H1 (cell line): ENCODE data around the gene AICDA. TPM values are rescaled to one million over a fixed set of nuclear protein-coding genes. Genes with fewer than 3 reads are reported as not detected.

Experiments used
- CTCF ChIA-PET: fragments of 300-600 bp; sonication (Branson Sonifier 250); formaldehyde crosslinking; loops from one replicate; lab custom pipeline; 2021; ENCODE audit not compliant: partially characterized antibody; lab: Charles Lee
- POLR2A ChIA-PET: fragments of 300-600 bp; sonication (Branson Sonifier 250); formaldehyde crosslinking; loops from one replicate; lab custom pipeline; 2021; ENCODE audit warnings: inconsistent platforms; ENCODE audit not compliant: partially characterized antibody; lab: Charles Lee
- DNase-seq, 2 experiments: peaks; one replicate each; pipeline versions ENCODE4 v3.0.0 to v3.0.0-alpha.2; 2010 to 2022; ENCODE audit warnings: low spot score in 2 of 2, low read depth in 1 of 2, mixed read lengths in 1 of 2
- FAIRE-seq: peaks from 2 replicates; lab custom pipeline; 2011; peaks lifted over from hg19 to GRCh38; lab: Jason Lieb, UNC
- H2AFZ ChIP-seq: 2 replicates; pipeline ENCODE4 v1.8.1; 2012; ENCODE audit warnings: low read length, inconsistent platforms
- H2AK5ac ChIP-seq: 2 replicates; pipeline ENCODE4 v1.6.1; 2013; ENCODE audit warnings: low read depth, low read length
- H2BK120ac ChIP-seq: replicated peaks from 2 replicates; pipeline ENCODE3; 2013; ENCODE audit warnings: low read depth, low read length, inconsistent platforms
- H2BK12ac ChIP-seq: 2 replicates; pipeline ENCODE4 v1.6.1; 2013; ENCODE audit warnings: low read depth, low read length
- H2BK15ac ChIP-seq: 2 replicates; pipeline ENCODE4 v1.6.1; 2013; ENCODE audit warnings: low read length
- H2BK20ac ChIP-seq: 2 replicates; pipeline ENCODE4 v1.6.1; 2013; ENCODE audit warnings: low read length
- H2BK5ac ChIP-seq: 2 replicates; pipeline ENCODE4 v1.6.1; 2013; ENCODE audit warnings: low read depth, low read length
- H3K14ac ChIP-seq: 2 replicates; pipeline ENCODE4 v1.6.1; 2013; ENCODE audit warnings: inconsistent platforms; ENCODE audit not compliant: insufficient read length
- H3K18ac ChIP-seq: 2 replicates; pipeline ENCODE4 v1.6.1; 2013; ENCODE audit warnings: low read length; ENCODE audit errors: extremely low read depth
- H3K23ac ChIP-seq: 2 replicates; pipeline ENCODE4 v1.6.1; 2013; ENCODE audit warnings: inconsistent platforms; ENCODE audit not compliant: insufficient read length
- H3K23me2 ChIP-seq: 2 replicates; pipeline ENCODE4 v1.6.1; 2013; ENCODE audit warnings: low read depth, low read length
- H3K27ac ChIP-seq: 2 replicates; pipeline ENCODE4 v1.6.1; 2011; ENCODE audit warnings: low read depth, low read length, inconsistent platforms
- H3K27me3 ChIP-seq, 4 experiments: replicated peaks in 1 of 4; 1 replicate in 1 of 4; 2 replicates in 3 of 4; pipeline versions ENCODE4 v1.6.1 to v1.8.1; 2011 to 2013; ENCODE audit warnings: low read length in 3 of 4, mild to moderate bottlenecking in 3 of 4, inconsistent platforms in 2 of 4, mixed read lengths in 2 of 4, moderate library complexity in 1 of 4; ENCODE audit not compliant: control insufficient read depth in 3 of 4, insufficient read depth in 3 of 4; ENCODE audit errors: extremely low read depth in 1 of 4
- H3K36me3 ChIP-seq, 4 experiments: 2 replicates each; pipeline versions ENCODE4 v1.6.1 to v1.8.1; 2011 to 2013; ENCODE audit warnings: mild to moderate bottlenecking in 4 of 4, low read length in 3 of 4, moderate library complexity in 2 of 4, control low read depth in 1 of 4, inconsistent platforms in 1 of 4; ENCODE audit not compliant: insufficient read depth in 4 of 4, control insufficient read depth in 2 of 4
- H3K4ac ChIP-seq: replicated peaks from 2 replicates; pipeline ENCODE3; 2013; ENCODE audit warnings: low read length, low read depth, mixed read lengths, inconsistent platforms; ENCODE audit not compliant: insufficient read length
- H3K4me1 ChIP-seq, 4 experiments: replicated peaks in 1 of 4; 1 replicate in 1 of 4; 2 replicates in 3 of 4; pipeline versions ENCODE4 v1.6.1 to v1.8.1; 2011 to 2013; ENCODE audit warnings: low read length in 3 of 4, inconsistent platforms in 2 of 4, mixed read lengths in 1 of 4; ENCODE audit not compliant: insufficient read depth in 4 of 4, control insufficient read depth in 3 of 4
- H3K4me2 ChIP-seq, 2 experiments: 2 replicates each; pipeline versions ENCODE4 v1.6.1 to v1.8.1; 2011 to 2013; ENCODE audit warnings: low read depth in 2 of 2, low read length in 2 of 2, control low read depth in 1 of 2, inconsistent platforms in 1 of 2, mild to moderate bottlenecking in 1 of 2; ENCODE audit not compliant: insufficient read depth in 1 of 2
- H3K4me3 ChIP-seq, 4 experiments: fragments of 200-600, 300-600 bp in 1 of 4; sonication (generic), shearing (Covaris generic), sonication (Bioruptor Twin) in 1 of 4; 2 replicates each; pipeline versions ENCODE4 v1.5.1 to v1.8.1; 2011 to 2016; ENCODE audit warnings: low read length in 4 of 4, low read depth in 3 of 4, control low read depth in 2 of 4, inconsistent platforms in 2 of 4, mild to moderate bottlenecking in 2 of 4, mixed read lengths in 1 of 4, moderate library complexity in 1 of 4; ENCODE audit not compliant: insufficient read depth in 2 of 4; ENCODE audit errors: extremely low read depth in 1 of 4
- H3K56ac ChIP-seq: replicated peaks from 2 replicates; pipeline ENCODE3; 2013; ENCODE audit warnings: low read depth, mild to moderate bottlenecking, mixed read lengths, low read length, inconsistent platforms; ENCODE audit not compliant: insufficient read length
- H3K79me1 ChIP-seq: 2 replicates; pipeline ENCODE4 v1.6.1; 2013; ENCODE audit warnings: low read depth, low read length, control low read depth
- H3K79me2 ChIP-seq, 2 experiments: 2 replicates each; pipeline versions ENCODE4 v1.6.1 to v1.8.1; 2012 to 2013; ENCODE audit warnings: low read length in 2 of 2, mild to moderate bottlenecking in 2 of 2, inconsistent platforms in 1 of 2; ENCODE audit not compliant: insufficient read depth in 2 of 2, control insufficient read depth in 1 of 2
- H3K9ac ChIP-seq, 4 experiments: replicated peaks in 1 of 4; 1 replicate in 1 of 4; 2 replicates in 3 of 4; pipeline versions ENCODE4 v1.6.1 to v1.8.1; 2011 to 2013; ENCODE audit warnings: low read depth in 3 of 4, low read length in 3 of 4, control low read depth in 2 of 4, mild to moderate bottlenecking in 2 of 4, moderate library complexity in 2 of 4, inconsistent platforms in 1 of 4; ENCODE audit errors: extremely low read depth in 1 of 4
- H3K9me3 ChIP-seq, 2 experiments: 2 replicates each; pipeline versions ENCODE4 v1.6.1 to v1.8.1; 2012 to 2013; ENCODE audit warnings: mild to moderate bottlenecking in 2 of 2, moderate library complexity in 2 of 2, control low read depth in 1 of 2, inconsistent platforms in 1 of 2, low read depth in 1 of 2, low read length in 1 of 2, mixed read lengths in 1 of 2; ENCODE audit not compliant: insufficient read depth in 2 of 2
- H4K20me1 ChIP-seq, 2 experiments: replicated peaks in 1 of 2; 2 replicates each; pipeline versions ENCODE3 to v1.8.1; 2011 to 2013; ENCODE audit warnings: inconsistent platforms in 2 of 2, low read length in 2 of 2, mild to moderate bottlenecking in 1 of 2; ENCODE audit not compliant: insufficient read depth in 2 of 2, control insufficient read depth in 1 of 2
- H4K5ac ChIP-seq: 2 replicates; pipeline ENCODE4 v1.6.1; 2013; ENCODE audit warnings: low read length, low read depth, mixed read lengths, inconsistent platforms; ENCODE audit not compliant: insufficient read length
- H4K8ac ChIP-seq: 2 replicates; pipeline ENCODE4 v1.8.0; 2013; ENCODE audit warnings: mild to moderate bottlenecking, moderate library complexity, low read length, inconsistent platforms; ENCODE audit not compliant: insufficient read depth; ENCODE audit errors: extremely low read depth
- H4K91ac ChIP-seq: replicated peaks from 2 replicates; pipeline ENCODE3; 2013; ENCODE audit warnings: low read length, mixed read lengths, inconsistent platforms; ENCODE audit not compliant: insufficient read length
- BCL11A ChIP-seq, 2 experiments: IDR thresholded peaks; one replicate each; pipeline ENCODE4 v1.6.1; 2011; ENCODE audit warnings: low read depth in 2 of 2, low read length in 2 of 2, mild to moderate bottlenecking in 2 of 2
- CHD1 ChIP-seq: IDR thresholded peaks from 2 replicates; pipeline ENCODE4 v1.6.1; 2012; ENCODE audit warnings: low read depth, low read length, improper control_type of control experiment
- CHD2 ChIP-seq: IDR thresholded peaks from 2 replicates; pipeline ENCODE4 v1.6.1; 2012; ENCODE audit warnings: low read length, improper control_type of control experiment
- CTCF ChIP-seq, 3 experiments: IDR thresholded peaks; 1 replicate in 2 of 3; 2 replicates in 1 of 3; pipeline versions ENCODE4 v1.5.1 to v1.6.1; 2011; ENCODE audit warnings: low read length in 3 of 3, mild to moderate bottlenecking in 3 of 3, inconsistent platforms in 2 of 3, low read depth in 1 of 3, moderate library complexity in 1 of 3; ENCODE audit not compliant: insufficient read depth in 1 of 3; ENCODE audit errors: control extremely low read depth in 1 of 3
- FOSL1 ChIP-seq: IDR thresholded peaks from 2 replicates; pipeline ENCODE4 v1.6.1; 2011; ENCODE audit warnings: mild to moderate bottlenecking, low read depth, low read length, moderate library complexity; ENCODE audit not compliant: insufficient read depth
- GTF2F1 ChIP-seq: IDR thresholded peaks from 2 replicates; pipeline ENCODE4 v1.6.1; 2012; ENCODE audit warnings: low read depth, low read length, improper control_type of control experiment, borderline replicate concordance
- NRF1 ChIP-seq: IDR thresholded peaks from 2 replicates; pipeline ENCODE4 v1.6.1; 2011; ENCODE audit warnings: mild to moderate bottlenecking, low read depth, low read length, improper control_type of control experiment
- PHF8 ChIP-seq: fragments of 200-600 bp; sonication (generic); conservative IDR thresholded peaks from 2 replicates; pipeline ENCODE4 v1.7.1; 2012; ENCODE audit warnings: low read depth, mild to moderate bottlenecking, inconsistent platforms, low read length, moderate library complexity
- SAP30 ChIP-seq: fragments of 300-600 bp; sonication (generic); IDR thresholded peaks from 2 replicates; pipeline ENCODE4 v1.7.1; 2012; ENCODE audit warnings: low read length, moderate library complexity, mild to moderate bottlenecking, inconsistent platforms; ENCODE audit not compliant: insufficient read depth, insufficient replicate concordance
- SP4 ChIP-seq: IDR thresholded peaks from 2 replicates; pipeline ENCODE4 v1.6.1; 2012; ENCODE audit warnings: low read length, inconsistent platforms
- YY1 ChIP-seq: IDR thresholded peaks from 2 replicates; pipeline ENCODE4 v1.6.1; 2011; ENCODE audit warnings: low read depth, mild to moderate bottlenecking, low read length
- WGBS, 2 experiments: shearing (Covaris generic) in 1 of 2; methylation state at CpG; one replicate each; pipeline versions ENCODE4 v1.1.6 to v1.1.7; 2013 to 2015; ENCODE audit warnings: low lambda C conversion rate in 2 of 2, mixed read lengths in 2 of 2, inconsistent platforms in 1 of 2, low coverage in 1 of 2, missing lambda C conversion rate in 1 of 2; ENCODE audit not compliant: insufficient replicate concordance in 2 of 2, insufficient coverage in 1 of 2, insufficient read length in 1 of 2; ENCODE audit errors: extremely low coverage in 1 of 2, missing lambda C conversion rate in 1 of 2; 5-methylcytosine and 5-hydroxymethylcytosine counted together
- polyA plus RNA-seq, 7 experiments: library from polyadenylated mRNA; depleted of rRNA in 3 of 7; stranded (reverse) in 5 of 7; unstranded in 2 of 7; fragments of >200 nt in 5 of 7; fragments of 200-250 nt in 2 of 7; gene quantifications; 1 replicate in 5 of 7; 2 replicates in 1 of 7; 4 replicates in 1 of 7; pipeline versions ENCODE4 v1.2.1 to v1.2.3, GENCODE V29; 2011 to 2013; ENCODE audit warnings: missing spikeins in 2 of 7, mixed read lengths in 2 of 7
- total RNA-seq: library from RNA; stranded (reverse); fragmentation: NEBNext Ultra II Directional; extraction: Animal tissue kit (Norgen Biotek cat#: 25700); gene quantifications from 2 replicates; pipeline ENCODE4 v1.2.1, GENCODE V29; 2021
- TF ChIP-seq, protein P1 (sequence below): IDR thresholded peaks from 2 replicates; pipeline ENCODE4 v1.6.1; 2012; ENCODE audit warnings: inconsistent platforms

The AICDA gene
- total and polyA plus RNA-seq, 2 of the 8 experiments (the other 6 are each of a cell fraction or from before 2014, with no cell fraction given) = not detected

DNA sequence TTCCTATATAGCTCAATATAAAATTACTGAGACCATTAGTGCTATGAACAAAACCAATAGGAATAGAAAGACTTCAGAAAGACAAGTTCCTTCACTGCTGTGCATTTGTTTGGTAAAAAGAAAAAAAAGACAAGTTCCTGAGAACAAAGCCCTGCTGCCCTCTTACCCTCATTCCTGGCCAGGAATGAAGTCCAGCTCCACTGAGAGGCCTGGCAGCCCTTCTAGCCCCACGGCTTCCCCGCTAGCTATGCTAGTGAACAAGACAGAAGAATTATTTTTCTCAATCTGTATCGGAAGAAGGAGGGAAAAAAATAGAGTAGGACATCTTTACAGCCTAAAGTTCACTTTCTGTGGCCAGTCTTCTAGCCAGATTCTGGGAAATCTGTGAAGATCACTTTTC, 48.4 kb upstream of the AICDA start:
- H4K5ac ChIP-seq = no peak overlapping the region
- no peak overlapping the region for H2BK120ac ChIP-seq
- H2BK12ac ChIP-seq = no peak overlapping the region
- H2BK5ac ChIP-seq = no peak overlapping the region
- no peak overlapping the region for H3K4me2 ChIP-seq
- H3K4ac ChIP-seq = no peak overlapping the region
- no peak overlapping the region for H3K18ac ChIP-seq
- POLR2A ChIA-PET = interaction anchor here (1.0 kb wide), 1 partner anchor 25 kb away, joined by 4 read pairs; no protein-coding TSS in a partner anchor
- no peak overlapping the region for H2BK15ac ChIP-seq
- no peak overlapping the region for H2AK5ac ChIP-seq
- H2AFZ ChIP-seq = no peak overlapping the region
- H2BK20ac ChIP-seq = no peak overlapping the region
- H3K79me1 ChIP-seq = no peaks in the 10 kb centered on the region
- no peak overlapping the region for H4K91ac ChIP-seq
- H3K23me2 ChIP-seq = no peaks in the 10 kb centered on the region
- H3K23ac ChIP-seq = no peak overlapping the region
- H3K4me3 ChIP-seq = no peak overlapping the region
- no peak overlapping the region for H3K9ac ChIP-seq
- H3K9me3 ChIP-seq = no peaks in the 10 kb centered on the region
- H4K20me1 ChIP-seq = no peaks in the 10 kb centered on the region
- no peaks in the 10 kb centered on the region; a peak in 1 of 7 replicates for H3K4me1 ChIP-seq
- no peaks in the 10 kb centered on the region for H3K27me3 ChIP-seq
- FAIRE-seq = no peak
- H3K27ac ChIP-seq = no peak overlapping the region
- H3K79me2 ChIP-seq = no peaks in the 10 kb centered on the region
- no peak overlapping the region for H3K14ac ChIP-seq
- H3K56ac ChIP-seq = no peak overlapping the region
- CTCF ChIA-PET = interaction anchor here (1.0 to 2.3 kb wide), 4 partner anchors 10 to 199 kb away, joined by 3 to 7 read pairs (median 6); no protein-coding TSS in a partner anchor
- no peak overlapping the region for H4K8ac ChIP-seq
- WGBS, 2 experiments = 100% methylated on average over 3 of the region's 3 CpGs; no CpG with 5 or more reads in 1 of the 2 experiments
- no peaks in the 10 kb centered on the region for H3K36me3 ChIP-seq
- DNase-seq = no peak
- TF ChIP-seq PHF8 (no peak), GTF2F1 (no peak), BCL11A (IDR thresholded peaks at IDR 0.05; ENCODE audit: low read depth in 2 of 2, low read length in 2 of 2) (no peak), SAP30 (no peak), SP4 (no peak), NRF1 (no peak), YY1 (no peak), CHD2 (no peak), CHD1 (no peak), CTCF (IDR thresholded peaks at IDR 0.05; ENCODE audit: control extremely low read depth in 1 of 3, insufficient read depth in 1 of 3, low read depth in 1 of 3, low read length in 3 of 3) (no peak), FOSL1 (no peak)
- TF ChIP-seq, protein P1, sequence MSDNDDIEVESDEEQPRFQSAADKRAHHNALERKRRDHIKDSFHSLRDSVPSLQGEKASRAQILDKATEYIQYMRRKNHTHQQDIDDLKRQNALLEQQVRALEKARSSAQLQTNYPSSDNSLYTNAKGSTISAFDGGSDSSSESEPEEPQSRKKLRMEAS = no peak
